NCI-H1417 (cell line): ENCODE measurements around the gene DIS3L.
"Not testable (repeated sequence)": the region's sequence is repeated elsewhere in the genome, so short reads cannot be mapped to it uniquely, and the experiment has no call there.

Experiments
- DNase-seq, 3 experiments: peaks; one replicate each; lab custom pipeline; 2025; lab: John Stamatoyannopoulos, UW

The DIS3L gene

GRCh38 chr15:66293419-66294156 is at the start of gene DIS3L:
TSS of gene DIS3L (plus strand) at chr15:66293568. CDS start at chr15:66293597, 29 bp downstream.
- DNase-seq = peak; percentile 55 to 97 (median 92)

DNA sequence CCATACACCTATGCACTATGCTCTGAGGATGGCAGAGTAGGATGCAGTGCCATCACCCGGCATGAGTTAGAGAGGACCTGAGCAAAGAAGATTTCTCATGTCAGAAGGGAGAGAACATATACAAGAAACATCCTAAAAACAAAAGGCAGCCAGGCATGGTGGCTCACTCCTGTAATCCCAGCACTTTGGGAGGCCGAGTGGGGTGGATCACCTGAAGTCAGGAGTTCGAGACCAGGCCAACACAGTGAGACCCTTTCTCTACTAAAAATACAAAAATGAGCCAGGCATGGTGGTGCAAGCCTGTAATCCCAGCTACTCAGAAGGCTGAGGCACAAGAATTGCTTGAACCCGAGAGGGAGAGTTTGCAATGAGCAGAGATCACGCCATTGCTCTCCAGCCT is 47.5 kb upstream of the DIS3L start:
- DNase-seq = not testable (repeated sequence)

GRCh38 chr15:66246937-66247336 is 46.4 kb upstream of the DIS3L start:
- DNase-seq = no peak

- peak in 1 of 3 experiments; percentile 64 for DNase-seq
Observed at GRCh38 chr15:66249605-66250174, 43.7 kb upstream of the DIS3L start.

GRCh38 chr15:66251065-66251789 is 42.1 kb upstream of the DIS3L start:
- peak in 2 of 3 experiments; percentile 20 to 39 for DNase-seq

DNA sequence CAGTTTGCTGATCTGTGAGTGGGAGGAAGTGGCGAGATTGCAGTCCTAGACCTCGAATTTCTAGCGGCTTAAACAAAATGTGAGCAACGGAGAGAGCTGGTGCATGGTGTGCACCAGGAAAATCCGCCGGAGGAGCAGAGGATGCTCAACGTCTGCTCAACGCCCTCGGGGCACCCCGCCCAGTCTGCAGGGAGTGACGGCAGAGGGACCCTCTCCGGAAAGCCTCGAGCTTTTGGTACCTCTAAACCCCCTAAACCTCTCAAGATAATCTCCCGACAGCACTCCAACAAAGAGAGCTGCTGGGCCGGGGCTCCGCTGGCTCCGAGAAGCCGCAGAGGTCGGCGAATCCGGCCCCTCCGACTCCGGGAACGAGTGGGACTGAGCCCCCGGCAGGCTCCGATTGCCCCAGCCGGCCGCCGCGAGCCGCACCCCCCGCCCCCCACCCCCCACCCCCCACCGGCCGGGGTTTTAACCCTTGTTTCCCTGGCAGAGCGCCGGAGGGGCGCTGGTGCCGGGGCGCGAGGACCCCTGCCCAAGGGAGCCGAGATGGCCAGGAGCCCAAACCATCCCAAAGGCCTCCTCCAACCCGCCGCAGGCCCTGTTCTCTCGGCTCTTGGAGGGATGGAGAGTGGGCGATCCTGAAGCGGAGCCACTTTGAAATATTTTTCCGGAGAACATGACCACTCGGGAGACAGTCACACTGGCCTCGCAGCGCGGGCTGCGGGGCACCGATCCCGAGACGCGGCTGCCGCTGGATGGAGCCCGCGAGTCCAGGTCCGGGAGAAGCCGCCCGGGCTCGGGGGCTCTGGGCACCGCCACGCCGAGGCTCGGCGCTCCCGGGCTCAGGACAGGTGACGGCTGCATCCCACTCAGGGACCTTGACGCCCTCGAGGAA is 41.3 kb upstream of the DIS3L start:
- peak; percentile 26 to 86 (median 84) for DNase-seq

GRCh38 chr15:66252685-66253417 is 40.5 kb upstream of the DIS3L start:
- DNase-seq = peak in 2 of 3 experiments; percentile 85

DNA sequence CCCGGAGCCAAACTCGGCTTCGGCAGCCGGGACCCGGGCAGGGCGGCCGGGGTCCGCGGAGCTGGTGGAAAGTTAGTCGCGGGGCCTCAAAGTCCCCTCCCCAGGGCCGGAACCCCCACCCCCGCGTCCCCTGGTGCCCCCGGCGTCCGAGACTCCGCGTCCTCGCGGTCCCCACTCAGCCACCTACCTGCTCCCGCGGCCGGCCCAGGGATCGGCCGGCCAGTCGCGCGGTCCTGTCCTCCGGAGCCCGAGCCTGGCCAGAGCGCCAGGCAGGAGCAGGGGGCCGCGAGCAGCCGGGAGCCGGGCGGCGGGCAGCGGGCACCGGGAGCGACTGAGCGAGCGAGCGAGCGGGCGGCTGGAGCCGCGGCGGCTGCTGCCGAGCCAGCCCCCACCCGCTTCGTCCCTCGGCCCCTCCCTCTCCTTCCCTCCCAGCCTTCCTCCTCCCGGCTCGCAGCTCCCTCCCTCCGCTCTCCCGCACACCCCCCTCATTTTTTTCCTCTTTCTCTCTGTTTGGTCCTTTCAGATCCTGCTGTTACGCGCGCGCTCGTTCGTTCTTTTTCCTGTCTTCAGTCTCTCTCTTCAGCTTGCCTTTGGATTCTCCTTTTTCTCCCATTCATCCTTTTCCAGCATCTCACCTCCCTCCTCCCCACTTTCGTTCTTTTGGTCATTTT is 39.8 kb upstream of the DIS3L start, which contains the start of gene MEGF11:
MEGF11 (minus strand) TSS at position 333 of the 671 bp plus-strand sequence. CDS start 125,347 bp downstream, outside the sequence.
- peak in 2 of 3 experiments; percentile 85 for DNase-seq

DNA sequence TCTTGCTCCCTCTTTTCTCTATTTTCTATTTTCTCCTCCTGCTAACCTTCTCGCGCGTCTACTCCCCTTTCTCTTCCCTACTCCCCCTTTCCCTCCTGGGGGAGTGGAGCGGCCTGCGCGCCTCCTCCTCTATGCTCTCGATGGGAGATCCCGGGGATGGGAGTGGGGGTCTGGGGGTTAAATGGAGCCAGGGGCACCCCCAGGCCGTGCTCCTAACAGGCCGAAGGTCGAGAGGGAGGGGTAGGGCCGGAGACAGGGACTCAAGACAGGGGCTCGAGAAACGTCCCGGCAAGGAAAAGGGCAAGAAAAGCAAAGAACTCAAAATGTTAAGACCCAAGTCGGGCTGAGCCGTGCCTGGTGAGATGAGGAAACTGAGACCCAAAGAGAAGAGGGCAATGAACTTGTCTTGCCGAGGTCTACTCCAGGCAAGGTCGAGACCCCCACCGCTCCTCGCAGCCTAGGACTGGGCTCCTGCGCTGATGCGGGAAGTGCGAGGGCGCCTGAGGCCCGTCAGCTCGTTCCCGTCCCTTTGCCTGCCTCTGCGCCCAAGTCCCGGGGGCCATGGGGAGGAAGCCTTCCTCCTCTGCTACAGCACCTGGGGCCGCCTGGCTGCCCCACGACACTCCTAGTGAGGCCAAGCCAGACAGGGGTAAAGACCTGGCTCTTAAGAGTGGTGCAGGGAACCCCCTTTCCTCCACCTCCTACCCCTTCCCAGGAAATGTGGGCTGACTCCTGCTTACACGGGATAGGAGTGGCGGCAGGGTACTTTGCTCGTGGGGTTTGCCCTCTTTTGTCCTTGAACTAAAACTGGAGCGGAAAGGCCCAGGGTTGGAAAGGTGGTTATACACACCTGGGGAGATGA is 39.0 kb upstream of the DIS3L start:
- no peak for DNase-seq

DNA sequence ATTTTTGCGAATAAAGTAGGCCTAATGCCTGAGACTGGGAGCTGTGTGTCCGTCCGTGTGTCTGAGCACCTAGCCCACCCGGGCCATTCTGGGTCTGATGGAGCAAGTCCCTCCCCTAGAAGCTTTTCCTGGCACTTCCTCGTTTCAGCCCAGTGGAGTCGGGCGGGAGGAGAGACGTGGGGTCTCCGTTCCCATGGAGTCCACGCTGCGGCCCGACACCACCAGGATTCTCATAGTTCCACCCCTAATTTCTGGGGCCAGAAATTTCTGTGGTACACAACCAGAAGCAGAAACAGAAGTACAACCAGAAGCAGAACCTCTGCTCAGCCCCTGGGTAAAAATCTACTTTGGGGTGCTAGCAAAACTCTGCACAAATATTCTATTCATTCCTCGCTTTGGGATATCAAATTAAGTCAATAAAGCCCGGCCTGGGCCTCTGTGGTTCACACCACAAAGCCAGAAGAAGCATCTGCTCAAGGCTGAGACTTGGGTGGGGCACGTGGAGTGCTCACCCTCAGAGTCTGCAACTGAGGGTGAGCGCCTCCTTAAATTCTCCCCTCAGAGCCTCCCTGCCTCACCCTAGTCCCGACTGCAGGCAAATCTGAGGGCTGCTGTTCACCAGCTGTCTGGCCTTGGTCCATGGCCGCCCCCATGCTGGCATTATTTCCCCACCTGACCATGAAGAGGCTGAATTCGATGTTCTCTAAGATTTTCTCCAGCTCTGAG is 38.3 kb upstream of the DIS3L start:
- DNase-seq = no peak

DNA sequence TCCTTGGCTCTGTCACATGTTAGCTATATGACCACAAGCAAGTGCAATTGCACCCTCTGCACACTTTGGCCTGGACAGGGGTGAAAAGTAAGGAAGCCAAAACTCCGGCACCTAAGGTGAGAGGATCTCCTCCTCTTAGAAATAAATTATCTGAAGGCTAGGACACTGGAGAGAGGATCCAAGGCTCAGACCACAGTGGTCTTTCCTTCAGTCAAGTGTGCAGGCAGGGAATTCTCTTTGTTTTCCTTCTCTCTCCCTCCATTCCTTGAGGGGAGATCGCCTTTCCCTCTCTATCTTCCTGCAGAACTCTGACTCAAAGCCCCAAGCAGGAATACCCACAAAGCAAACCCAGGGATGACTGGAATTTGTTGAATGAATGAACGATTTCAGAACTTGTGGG is 36.7 kb upstream of the DIS3L start:
- no peak for DNase-seq

GRCh38 chr15:66261056-66261455 is 32.3 kb upstream of the DIS3L start:
- DNase-seq = peak in 1 of 3 experiments; percentile 14

- DNase-seq = not testable (repeated sequence)
Observed at GRCh38 chr15:66262837-66263236, 30.5 kb upstream of the DIS3L start.

DNA sequence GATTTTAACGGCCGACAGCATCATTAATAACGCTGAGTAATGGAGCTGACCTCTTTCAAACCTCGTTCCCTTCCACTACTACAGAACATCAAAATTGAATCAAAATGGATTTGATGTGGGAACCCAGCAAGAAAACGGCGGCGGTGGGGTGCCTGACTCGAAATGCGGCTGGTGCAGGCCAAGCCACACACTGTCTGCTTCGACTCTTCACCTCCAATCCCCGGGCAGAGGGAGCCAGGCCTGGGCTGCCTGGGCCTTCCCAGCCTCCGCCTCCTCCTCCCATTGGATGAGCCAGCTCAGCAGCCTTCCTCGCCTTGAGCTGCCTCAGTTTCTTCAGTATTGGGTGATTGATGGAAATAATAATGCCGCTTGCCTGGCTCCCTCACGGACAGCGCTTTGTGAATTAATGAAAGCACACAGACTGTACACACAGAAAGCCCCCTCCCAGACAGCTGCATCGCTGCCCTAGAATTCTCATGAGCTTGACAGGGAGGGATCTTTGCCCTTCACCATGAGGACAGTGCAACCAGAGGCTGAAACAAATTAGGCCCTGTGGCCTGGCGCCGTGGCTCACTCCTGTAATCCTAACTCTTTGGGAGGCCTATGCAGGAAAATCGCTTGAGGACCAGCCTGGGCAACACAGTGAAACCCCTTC is 28.4 kb upstream of the DIS3L start:
- no peak for DNase-seq

DNA sequence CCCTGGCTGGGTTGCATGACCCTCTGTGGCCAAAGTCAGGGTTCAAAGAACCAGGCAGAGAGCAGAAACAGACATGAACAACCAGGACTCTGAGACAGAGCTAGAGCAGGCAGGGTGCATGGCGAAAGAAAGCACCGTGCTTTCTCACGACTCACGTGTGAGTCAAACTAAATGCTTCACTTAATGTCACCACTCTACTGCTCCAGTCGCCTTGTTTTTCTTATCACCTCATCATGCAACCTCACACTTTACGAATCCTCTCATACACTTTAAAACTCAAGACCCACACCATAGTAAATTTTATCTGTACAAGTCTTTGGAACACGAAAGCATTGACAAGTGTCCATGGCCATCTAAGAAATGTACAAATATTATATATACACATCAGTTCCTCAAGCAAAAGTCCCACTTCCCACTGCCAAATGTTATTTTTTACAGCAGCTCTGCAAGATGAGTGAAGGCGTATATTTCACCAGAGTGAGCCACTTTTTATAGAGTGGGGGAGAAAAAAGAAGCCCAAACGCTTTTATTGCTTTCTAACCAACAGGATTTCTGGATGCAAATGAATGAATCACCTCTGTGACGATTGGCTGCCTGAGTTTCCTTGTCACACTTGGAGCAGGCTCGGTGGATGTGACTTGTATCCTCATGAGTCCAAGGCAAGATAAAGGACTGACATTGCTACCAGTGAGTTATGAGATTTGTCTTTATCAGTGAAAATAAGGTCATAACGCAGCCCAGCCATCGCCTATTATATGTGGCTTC is 23.9 kb upstream of the DIS3L start:
- peak in 1 of 3 experiments; percentile 36 for DNase-seq

DNA sequence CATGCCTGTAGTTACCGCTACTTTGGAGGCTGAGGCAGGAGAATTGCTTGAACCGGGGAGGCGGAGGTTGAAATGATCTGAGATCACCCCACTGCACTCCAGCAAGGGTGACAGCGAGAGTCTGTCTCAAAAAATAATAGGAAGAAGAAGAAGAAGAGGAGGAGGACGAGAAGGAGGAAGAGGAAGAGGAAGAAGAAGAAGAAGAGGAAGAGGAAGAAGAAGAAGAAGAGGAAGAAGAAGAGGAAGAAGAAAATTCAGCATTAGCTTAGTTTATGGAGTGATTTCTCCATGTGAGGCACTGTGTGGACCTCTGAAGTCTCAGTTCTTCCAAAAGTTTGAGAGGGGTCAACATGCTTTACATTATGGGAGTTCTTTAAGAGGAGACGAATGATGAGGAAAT is 22.4 kb upstream of the DIS3L start:
- no peak for DNase-seq

- DNase-seq = no peak
Observed at GRCh38 chr15:66275352-66275751, 18.0 kb upstream of the DIS3L start.
